HG03442 (cell line): ENCODE data around the gene PRR7.

Experiments
- ATAC-seq: cut with Tn5 transposase; IDR thresholded peaks from one replicate; pipeline ENCODE4 v1.9.1; 2021; ENCODE audit warnings: mild to moderate bottlenecking, moderate library complexity; ENCODE audit not compliant: unreplicated experiment

Gene PRR7

GRCh38 chr5:177449140-177450061 is 2.8 kb downstream of the PRR7 start:
- no peak for ATAC-seq

GRCh38 chr5:177450667-177451424 is 4.2 kb downstream of the PRR7 start:
- no peak for ATAC-seq

- ATAC-seq, result no peak
Measured at GRCh38 chr5:177452688-177453638, 6.3 kb downstream of the PRR7 start.

- peak; percentile 1 for ATAC-seq
Measured at GRCh38 chr5:177453852-177454396, 7.3 kb downstream of the PRR7 start.

GRCh38 chr5:177454397-177455035 is 7.9 kb downstream of the PRR7 start:
- ATAC-seq, result peak; percentile 39

GRCh38 chr5:177455036-177455660 is 8.5 kb downstream of the PRR7 start:
- peak; percentile 46 for ATAC-seq

GRCh38 chr5:177455661-177456590 is 9.3 kb downstream of the PRR7 start:
- ATAC-seq, result peak; percentile 8

- ATAC-seq, result no peak
Measured at GRCh38 chr5:177456591-177456964, 10.0 kb downstream of the PRR7 start.

- ATAC-seq, result peak; percentile 35
Measured at GRCh38 chr5:177456976-177457851, 10.6 kb downstream of the PRR7 start.

GRCh38 chr5:177457852-177458681 is 11.5 kb downstream of the PRR7 start:
- no peak for ATAC-seq

- no peak for ATAC-seq
Measured at GRCh38 chr5:177458912-177459350, 12.3 kb downstream of the PRR7 start.

GRCh38 chr5:177459357-177459756 is 12.7 kb downstream of the PRR7 start:
- ATAC-seq, result no peak

GRCh38 chr5:177459819-177460628 is 13.4 kb downstream of the PRR7 start:
- ATAC-seq, result no peak

GRCh38 chr5:177462021-177462670 is 15.5 kb downstream of the PRR7 start:
- no peak for ATAC-seq

- no peak for ATAC-seq
Measured at GRCh38 chr5:177465044-177465443, 18.4 kb downstream of the PRR7 start.
